K562 (cell line): ENCODE measurements around the gene HMGN3. TPM values are rescaled to one million over a fixed set of nuclear protein-coding genes. Genes with fewer than 3 reads are reported as not detected.

ENCODE experiments used
- CBFA2T2 ChIP-seq: fragments of 450-650 bp; conservative IDR thresholded peaks from 2 replicates; pipeline ENCODE4 v1.6.1; 2017; ENCODE audit warnings: mild to moderate bottlenecking
- CLOCK ChIP-seq: fragments of 250-450 bp; sonication (Bioruptor Pico); IDR thresholded peaks from 2 replicates; pipeline ENCODE4 v1.4.0; 2020; ENCODE audit warnings: mild to moderate bottlenecking, moderate library complexity, borderline replicate concordance
- EGR1 ChIP-seq: fragments of 450-650 bp; conservative IDR thresholded peaks from 2 replicates; pipeline ENCODE4 v1.6.1; 2017; ENCODE audit warnings: mild to moderate bottlenecking
- HMGN3 ChIP-seq: IDR thresholded peaks from 2 replicates; pipeline ENCODE4 v1.6.1; 2011; ENCODE audit warnings: borderline replicate concordance, low read depth, mild to moderate bottlenecking, mixed read lengths, low read length; ENCODE audit not compliant: insufficient read length; ENCODE audit errors: extremely low read depth
- KHSRP ChIP-seq: fragments of 450-650 bp; IDR thresholded peaks from 2 replicates; pipeline ENCODE4 v1.6.1; 2017
- MLLT1 ChIP-seq, 2 experiments: fragments of 450-650 bp; IDR thresholded peaks; 2 replicates each; pipeline ENCODE4 v1.6.1; 2016
- MYC ChIP-seq, 2 experiments: fragments of 250-450 bp in 1 of 2; sonication (Bioruptor Pico) in 1 of 2; IDR thresholded peaks; 2 replicates each; pipeline versions ENCODE4 v1.5.1 to v1.6.1; 2012 to 2021; ENCODE audit warnings: low read depth in 2 of 2, borderline replicate concordance in 1 of 2, improper control_type of control experiment in 1 of 2, low read length in 1 of 2, mild to moderate bottlenecking in 1 of 2, moderate library complexity in 1 of 2
- NR4A1 ChIP-seq, 2 experiments: fragments of 250-450 bp in 1 of 2; fragments of 450-650 bp in 1 of 2; sonication (Bioruptor Pico) in 1 of 2; IDR thresholded peaks; 2 replicates each; pipeline versions ENCODE4 v1.4.0 to v1.6.1; 2016 to 2020; ENCODE audit warnings: mild to moderate bottlenecking in 2 of 2, missing compliant biosample characterization in 1 of 2, missing genetic modification characterization in 1 of 2, moderate library complexity in 1 of 2
- PHF20 ChIP-seq: fragments of 450-650 bp; IDR thresholded peaks from 2 replicates; pipeline ENCODE4 v1.6.1; 2018; ENCODE audit not compliant: partially characterized antibody
- PRPF4 ChIP-seq: fragments of 200-400 bp; formaldehyde crosslinking; IDR thresholded peaks from one replicate; pipeline ENCODE4 v1.6.1; 2017; ENCODE audit warnings: low read length, low read depth, mild to moderate bottlenecking; ENCODE audit not compliant: insufficient read depth, poor library complexity, severe bottlenecking
- SIX5 ChIP-seq, 2 experiments: IDR thresholded peaks; 2 replicates each; pipeline ENCODE4 v1.6.1; 2011; ENCODE audit warnings: low read length in 2 of 2, borderline replicate concordance in 1 of 2, low read depth in 1 of 2, mild to moderate bottlenecking in 1 of 2, moderate library complexity in 1 of 2; ENCODE audit not compliant: insufficient read depth in 1 of 2
- SOX6 ChIP-seq: fragments of 450-650 bp; IDR thresholded peaks from 2 replicates; pipeline ENCODE4 v1.6.1; 2014; ENCODE audit warnings: mild to moderate bottlenecking
- SP2 ChIP-seq: IDR thresholded peaks from 2 replicates; pipeline ENCODE4 v1.6.1; 2011; ENCODE audit warnings: mild to moderate bottlenecking, low read depth, low read length, moderate library complexity; ENCODE audit not compliant: poor library complexity, severe bottlenecking; ENCODE audit errors: extremely low read depth
- TRIM28 ChIP-seq: fragments of 450-650 bp; IDR thresholded peaks from 2 replicates; pipeline ENCODE4 v1.6.1; 2017
- ZEB2 ChIP-seq: fragments of 450-650 bp; IDR thresholded peaks from 2 replicates; pipeline ENCODE4 v1.6.1; 2016
- ZMIZ1 ChIP-seq, 2 experiments: fragments of 150-350 bp in 1 of 2; IDR thresholded peaks; 2 replicates each; pipeline ENCODE4 v1.6.1; 2012 to 2016; ENCODE audit warnings: low read depth in 2 of 2, low read length in 2 of 2, mild to moderate bottlenecking in 1 of 2, moderate library complexity in 1 of 2
- polyA plus RNA-seq, 8 experiments: library from polyadenylated mRNA; depleted of rRNA in 4 of 8; stranded (reverse) in 5 of 8; unstranded in 3 of 8; fragments of >200 nt; fragmentation: Nextera tagmentation in 2 of 8; fragmentation: Illumina TruSeq in 1 of 8; extraction: Ambion mirVana in 2 of 8; extraction: Trizol in 1 of 8; gene quantifications; 2 replicates each; pipeline versions ENCODE4 v1.2.1 to v1.2.3, GENCODE V29; 2011 to 2014; ENCODE audit warnings: inconsistent platforms in 1 of 8, missing spikeins in 1 of 8
- total RNA-seq, 7 experiments: library from RNA; depleted of rRNA in 6 of 7; stranded (reverse); fragments of >200 nt in 6 of 7; fragmentation: Illumina TruSeq in 2 of 7; extraction: Trizol in 2 of 7; gene quantifications; 2 replicates each; pipeline versions ENCODE4 v1.2.1 to v1.2.3, GENCODE V29; 2011 to 2021; ENCODE audit warnings: low replicate concordance in 1 of 7
- TF ChIP-seq, protein P1 (sequence below): IDR thresholded peaks from 2 replicates; pipeline ENCODE4 v1.6.1; 2012; ENCODE audit warnings: low read depth, low read length, improper control_type of control experiment, borderline replicate concordance

HMGN3 gene
- total and polyA plus RNA-seq, 9 of the 15 experiments (the other 6 are each of a cell fraction or from before 2014, with no cell fraction given): 42.1 to 154 (median 88.1) TPM

DNA sequence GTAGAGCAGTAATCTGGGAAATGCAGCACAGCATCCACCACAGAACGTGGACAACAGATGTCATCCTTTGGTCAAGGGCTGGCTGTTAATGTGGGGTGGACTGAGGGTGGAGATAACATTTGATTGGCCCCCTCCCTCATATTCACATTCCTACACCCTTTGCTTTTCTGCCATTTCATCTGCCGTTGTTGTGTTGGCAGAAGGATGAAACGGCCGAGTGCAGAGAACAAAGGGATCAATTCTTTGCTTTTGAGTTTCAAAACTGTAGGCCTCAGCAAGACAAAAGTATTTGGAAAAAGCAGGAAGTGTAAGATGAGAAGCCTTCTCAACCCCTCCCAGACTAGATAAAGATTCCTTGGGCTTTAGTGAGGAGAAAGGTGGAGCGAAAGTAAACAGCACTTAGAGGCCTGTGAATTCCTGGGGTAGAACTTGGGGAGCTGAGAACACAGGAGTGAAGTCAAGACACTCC is 82.2 kb downstream of the HMGN3 start (continued):
- TF ChIP-seq MLLT1 (IDR thresholded peaks at IDR 0.05) (no peak), CLOCK (CRISPR knock-in tag) (no peak), SIX5 (IDR thresholded peaks at IDR 0.05; ENCODE audit: borderline replicate concordance in 1 of 2, insufficient read depth in 1 of 2, low read depth in 1 of 2, low read length in 2 of 2) (no peak), EGR1 (no peak), PRPF4 (no peak), ZEB2 (no peak), SP2 (no peak), SOX6 (no peak), TRIM28 (no peak), PHF20 (peak; percentile 57), NR4A1 (CRISPR knock-in tag; IDR thresholded peaks at IDR 0.05) (no peak), NR4A1 (tag; IDR thresholded peaks at IDR 0.05) (0 out of 2 replicates have a peak, but pooled peaks have one; percentile 30), KHSRP (no peak), CBFA2T2 (no peak), MYC (IDR thresholded peaks at IDR 0.05; ENCODE audit: low read depth, low read length) (no peak), MYC (CRISPR knock-in tag; IDR thresholded peaks at IDR 0.05; ENCODE audit: borderline replicate concordance, low read depth) (no peak), HMGN3 (no peak), ZMIZ1 (IDR thresholded peaks at IDR 0.05; ENCODE audit: low read depth in 2 of 2, low read length in 2 of 2) (no peak)
- TF ChIP-seq, protein P1, sequence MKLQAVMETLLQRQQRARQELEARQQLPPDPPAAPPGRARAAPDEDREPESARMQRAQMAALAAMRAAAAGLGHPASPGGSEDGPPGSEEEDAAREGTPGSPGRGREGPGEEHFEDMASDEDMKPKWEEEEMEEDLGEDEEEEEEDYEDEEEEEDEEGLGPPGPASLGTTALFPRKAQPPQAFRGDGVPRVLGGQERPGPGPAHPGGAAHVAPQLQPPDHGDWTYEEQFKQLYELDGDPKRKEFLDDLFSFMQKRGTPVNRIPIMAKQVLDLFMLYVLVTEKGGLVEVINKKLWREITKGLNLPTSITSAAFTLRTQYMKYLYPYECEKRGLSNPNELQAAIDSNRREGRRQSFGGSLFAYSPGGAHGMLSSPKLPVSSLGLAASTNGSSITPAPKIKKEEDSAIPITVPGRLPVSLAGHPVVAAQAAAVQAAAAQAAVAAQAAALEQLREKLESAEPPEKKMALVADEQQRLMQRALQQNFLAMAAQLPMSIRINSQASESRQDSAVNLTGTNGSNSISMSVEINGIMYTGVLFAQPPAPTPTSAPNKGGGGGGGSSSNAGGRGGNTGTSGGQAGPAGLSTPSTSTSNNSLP: no peak
